Ovary (tissue), 9 donors: Measurements from ENCODE around the gene COL6A2. TPM values are rescaled to one million over a fixed set of nuclear protein-coding genes. Genes with fewer than 3 reads are reported as not detected.
"Not testable (repeated sequence)": the region's sequence is repeated elsewhere in the genome, so short reads cannot be mapped to it uniquely, and the experiment has no call there.

Source experiments
- DNase-seq, 5 donors: peaks; one replicate each; pipeline ENCODE4 v3.0.0-alpha.2; 2019 to 2020
- H3K27ac ChIP-seq, 2 donors: fragments of 200-600 bp; one replicate each; pipeline versions ENCODE4 v1.5.1 to v1.8.0; 2019 to 2022
- H3K27me3 ChIP-seq: fragments of 200-600 bp; one replicate; pipeline ENCODE4 v1.8.0; 2022
- H3K36me3 ChIP-seq: fragments of 200-600 bp; sonication (generic); one replicate; pipeline ENCODE4 v1.5.1; 2019
- H3K4me1 ChIP-seq: one replicate; pipeline ENCODE4 v1.8.1; 2013; ENCODE audit warnings: mild to moderate bottlenecking, moderate library complexity; ENCODE audit not compliant: insufficient read depth
- H3K4me3 ChIP-seq: fragments of 200-600 bp; sonication (generic); one replicate; pipeline ENCODE4 v1.5.1; 2017
- H3K9me3 ChIP-seq, 2 donors: fragments of 200-600 bp in 1 of 2; sonication (generic) in 1 of 2; one replicate each; pipeline versions ENCODE4 v1.5.1 to v1.8.1; 2013 to 2019; ENCODE audit warnings: mild to moderate bottlenecking in 1 of 2, moderate library complexity in 1 of 2
- CTCF ChIP-seq, 3 donors: fragments of 450-650 bp in 2 of 3; fragments of 200-600 bp in 1 of 3; IDR thresholded peaks; one replicate each; pipeline versions ENCODE4 v1.5.1 to v1.8.0; 2016 to 2022; ENCODE audit warnings: antibody characterized with exemption in 3 of 3, mild to moderate bottlenecking in 1 of 3
- EP300 ChIP-seq: sonication (generic); formaldehyde crosslinking; IDR thresholded peaks from one replicate; pipeline ENCODE4 v1.6.1; 2017; ENCODE audit warnings: antibody characterized with exemption
- POLR2A ChIP-seq: fragments of 450-650 bp; IDR thresholded peaks from one replicate; pipeline ENCODE4 v1.6.1; 2017; ENCODE audit warnings: antibody characterized with exemption, mild to moderate bottlenecking, moderate library complexity
- WGBS, 3 donors: extraction: QIAGEN DNeasy Blood & Tissue Kit in 1 of 3; methylation state at CpG; one replicate each; pipeline versions ENCODE4 v1.1.5 to v1.1.7; 2013 to 2017; 5-methylcytosine and 5-hydroxymethylcytosine counted together
- intact Hi-C, 4 donors: fragments of 100-400 bp; cut with DNase I; formaldehyde crosslinking; loops; one replicate each; pipeline versions ENCODE4 v1.11.0 to v1.15.1; 2022 to 2023
- polyA plus RNA-seq, 2 donors: library from polyadenylated mRNA; stranded (reverse); fragments of 200-250 nt in 1 of 2; fragments of 350-450 nt in 1 of 2; fragmentation: Illumina TruSeq in 1 of 2; extraction: RNeasy Lipid Tissue Mini Kit (QIAGEN cat#74804) in 1 of 2; gene quantifications; one replicate each; pipeline ENCODE4 v1.2.3, GENCODE V29; 2013 to 2014
- total RNA-seq, 7 donors: library from RNA; depleted of rRNA in 2 of 7; stranded (reverse); fragments of >200 nt in 2 of 7; fragmentation: NEBNext Ultra II Directional in 3 of 7; extraction: Animal tissue kit (Norgen Biotek cat#: 25700) in 3 of 7; gene quantifications; one replicate each; pipeline versions ENCODE4 v1.1.0 to v1.2.4, GENCODE V29; 2016 to 2023
- donor health status: DM: no; HTN: no; CAD: no; lungs with moderate emphysema.
- donor health status: DM: no; HTN: no; CAD: no.
- donor health status: Bipolar disorder and iron deficiency.
- donor health status: DM: yes; HTN: yes; CAD: no.
- donor health status: DM: no; HTN: no; CAD: no.
- donor health status: DM: yes; HTN: yes; CAD: no.

COL6A2 gene
- total and polyA plus RNA-seq, 9 donors: 50.9 to 1,092 (median 818) TPM

- H3K36me3 ChIP-seq: no peaks in the 10 kb centered on the region
- H3K27me3 ChIP-seq: no peaks in the 10 kb centered on the region
- peaks cover 30% of the 10 kb centered on the region for H3K4me1 ChIP-seq
- peak in 4 of 5 donors; percentile 22 to 45 (median 34) for DNase-seq
- intact Hi-C loops: loop anchor here in 3 of 4 donors (2.0 to 10.0 kb wide), 3 partner anchors 38 to 84 kb away; partner anchors contain the start of gene COL6A2 (in 3 of the 3)
- H3K27ac ChIP-seq: no peak overlapping the region
- 90 to 96% (median 96%) methylated on average over 12 of the region's 12 CpGs for WGBS, 3 donors
- H3K4me3 ChIP-seq: no peak overlapping the region
- TF ChIP-seq CTCF (IDR thresholded peaks at IDR 0.05) (no peak), EP300 (no peak), POLR2A (no peak)
- H3K9me3 ChIP-seq: no peaks in the 10 kb centered on the region
These were observed 38.7 kb upstream of the COL6A2 start for GRCh38 chr21:46059195-46059594.

- 89 to 92% (median 92%) methylated on average over 21 of the region's 21 CpGs for WGBS, 3 donors
- H3K36me3 ChIP-seq, H3K27me3 ChIP-seq, H3K4me3 ChIP-seq, H3K9me3 ChIP-seq: not testable (repeated sequence)
- peak in 4 of 5 donors; percentile 39 to 44 (median 42) for DNase-seq
- H3K4me1 ChIP-seq: peaks cover 27% of the 10 kb centered on the region
- intact Hi-C loops: loop anchor here in 3 of 4 donors (2.0 to 10.0 kb wide), 3 partner anchors 37 to 85 kb away; partner anchors contain the start of gene COL6A2 (in 3 of the 3)
- peak overlapping the region; percentile 78 to 81 for H3K27ac ChIP-seq
These were observed 38.0 kb upstream of the COL6A2 start for GRCh38 chr21:46059711-46060455.

- TF ChIP-seq EP300 (no peak), CTCF (IDR thresholded peaks at IDR 0.05) (no peak), POLR2A (peak; percentile 26)
- no peaks in the 10 kb centered on the region for H3K27me3 ChIP-seq
- WGBS, 3 donors: 35 to 40% (median 38%) methylated on average over 11 of the region's 11 CpGs
- peak overlapping the region; percentile 78 to 81 for H3K27ac ChIP-seq
- peak; percentile 75 to 90 (median 82) for DNase-seq
- H3K9me3 ChIP-seq: no peaks in the 10 kb centered on the region
- no peak overlapping the region for H3K4me3 ChIP-seq
- intact Hi-C loops: no loop called here
- H3K4me1 ChIP-seq: peaks cover 26% of the 10 kb centered on the region
- no peaks in the 10 kb centered on the region for H3K36me3 ChIP-seq
These were observed 37.3 kb upstream of the COL6A2 start for GRCh38 chr21:46060596-46061061.

- H3K27ac ChIP-seq: peak overlapping the region in 1 of 2 donors; percentile 81
- H3K4me1 ChIP-seq: peaks cover 23% of the 10 kb centered on the region
- DNase-seq: peak in 3 of 5 donors; percentile 16 to 29 (median 21)
- intact Hi-C loops: no loop called here
- no peak overlapping the region for H3K4me3 ChIP-seq
- H3K9me3 ChIP-seq: no peaks in the 10 kb centered on the region
- 82 to 94% (median 88%) methylated on average over 6 of the region's 6 CpGs for WGBS, 3 donors
- no peaks in the 10 kb centered on the region for H3K36me3 ChIP-seq
- no peaks in the 10 kb centered on the region for H3K27me3 ChIP-seq
- no peak for TF ChIP-seq POLR2A
- TF ChIP-seq EP300: no peak
- TF ChIP-seq CTCF (IDR thresholded peaks at IDR 0.05): no peak
These were observed 36.8 kb upstream of the COL6A2 start for GRCh38 chr21:46061063-46061462.

- no peaks in the 10 kb centered on the region for H3K36me3 ChIP-seq
- TF ChIP-seq POLR2A: no peak
- no peak for TF ChIP-seq CTCF (IDR thresholded peaks at IDR 0.05)
- no peak for TF ChIP-seq EP300
- WGBS, 3 donors: 85 to 87% (median 87%) methylated on average over 6 of the region's 6 CpGs
- no peaks in the 10 kb centered on the region for H3K9me3 ChIP-seq
- intact Hi-C loops: no loop called here
- no peaks in the 10 kb centered on the region for H3K27me3 ChIP-seq
- H3K27ac ChIP-seq: no peak overlapping the region
- no peak overlapping the region for H3K4me3 ChIP-seq
- peak in 3 of 5 donors; percentile 9 to 18 (median 16) for DNase-seq
- H3K4me1 ChIP-seq: peaks cover 25% of the 10 kb centered on the region
These were observed 36.4 kb upstream of the COL6A2 start for GRCh38 chr21:46061518-46061917.
